PC-3 (cell line): ENCODE results near the gene NEAT1. TPM values are rescaled to one million over a fixed set of nuclear protein-coding genes. Genes with fewer than 3 reads are reported as not detected.
"Not testable (repeated sequence)": the region's sequence is repeated elsewhere in the genome, so short reads cannot be mapped to it uniquely, and the experiment has no call there.

Experiments
- ATAC-seq: fragments of 200-7000 bp; cut with Tn5 transposase; 2 replicates; pipeline ENCODE4 v1.9.1; 2020; ENCODE audit warnings: mild to moderate bottlenecking, moderate library complexity
- BruUV-seq: library from RNA; stranded (reverse); fragments of 400-500 nt; replicated peaks from 2 replicates; lab custom pipeline; 2021; lab: Mats Ljungman, UMichigan
- CTCF ChIA-PET: fragments of 300-600 bp; sonication (Branson Sonifier 250); formaldehyde crosslinking; loops from one replicate; lab custom pipeline; 2022; ENCODE audit warnings: antibody characterized with exemption; lab: Charles Lee
- POLR2A ChIA-PET: fragments of 300-600 bp; sonication (Branson Sonifier 250); formaldehyde crosslinking; loops from one replicate; lab custom pipeline; 2022; ENCODE audit warnings: antibody characterized with exemption; ENCODE audit not compliant: unreplicated experiment; lab: Charles Lee
- DNase-seq: peaks from one replicate; pipeline ENCODE4 v3.0.0-alpha.2; 2015
- H2AFZ ChIP-seq: fragments of 300-600 bp; sonication (generic); 2 replicates; pipeline ENCODE4 v1.6.0; 2016; ENCODE audit warnings: antibody characterized with exemption, low read length
- H3F3A ChIP-seq: fragments of 300-600 bp; sonication (generic); one replicate; pipeline ENCODE4 v1.6.0; 2017; ENCODE audit warnings: antibody characterized with exemption, low read length, control low read depth, mild to moderate bottlenecking; ENCODE audit not compliant: unreplicated experiment
- H3K27ac ChIP-seq: fragments of 300-600 bp; sonication (generic); 2 replicates; pipeline ENCODE4 v1.5.1; 2016; ENCODE audit warnings: mild to moderate bottlenecking, low read length
- H3K27me3 ChIP-seq: fragments of 300-600 bp; sonication (generic); 2 replicates; pipeline ENCODE4 v1.6.1; 2016; ENCODE audit warnings: low read length, mixed read lengths
- H3K36me3 ChIP-seq: fragments of 300-600 bp; sonication (generic); 2 replicates; pipeline ENCODE4 v1.6.1; 2016; ENCODE audit warnings: low read depth, mixed run types, low read length, mixed read lengths
- H3K4me1 ChIP-seq: fragments of 300-600 bp; sonication (generic); 2 replicates; pipeline ENCODE4 v1.5.1; 2016; ENCODE audit warnings: low read length; ENCODE audit not compliant: insufficient read depth
- H3K4me2 ChIP-seq: fragments of 300-600 bp; sonication (generic); 2 replicates; pipeline ENCODE4 v1.6.0; 2016; ENCODE audit warnings: low read length
- H3K4me3 ChIP-seq: fragments of 300-600 bp; sonication (generic); 2 replicates; pipeline ENCODE4 v1.5.1; 2016; ENCODE audit warnings: mild to moderate bottlenecking, low read length, mixed read lengths
- H3K79me2 ChIP-seq: fragments of 300-600 bp; sonication (generic); 2 replicates; pipeline ENCODE4 v1.6.1; 2017; ENCODE audit warnings: low read length, mixed read lengths
- H3K9ac ChIP-seq: fragments of 300-600 bp; sonication (generic); 2 replicates; pipeline ENCODE4 v1.6.0; 2016; ENCODE audit warnings: mild to moderate bottlenecking, low read length
- H3K9me2 ChIP-seq: fragments of 300-600 bp; sonication (generic); replicated peaks from 2 replicates; pipeline ENCODE4 v1.6.1; 2016; ENCODE audit warnings: mixed run types, low read length, mixed read lengths
- H3K9me3 ChIP-seq: fragments of 300-600 bp; sonication (generic); 2 replicates; pipeline ENCODE4 v1.6.1; 2016; ENCODE audit warnings: low read length, mixed read lengths
- H4K20me1 ChIP-seq: fragments of 300-600 bp; sonication (generic); 2 replicates; pipeline ENCODE4 v1.6.1; 2016; ENCODE audit warnings: low read length, mixed read lengths
- CTCF ChIP-seq: fragments of 300-600 bp; sonication (generic); conservative IDR thresholded peaks from 2 replicates; pipeline ENCODE4 v1.5.1; 2017; ENCODE audit warnings: antibody characterized with exemption, low read depth, mild to moderate bottlenecking, low read length
- EZH2 ChIP-seq: fragments of 300-600 bp; sonication (generic); IDR thresholded peaks from one replicate; pipeline ENCODE4 v1.6.1; 2017; ENCODE audit warnings: antibody characterized with exemption, mild to moderate bottlenecking, low read length; ENCODE audit not compliant: unreplicated experiment
- EZH2phosphoT487 ChIP-seq: fragments of 300-600 bp; sonication (generic); IDR thresholded peaks from 2 replicates; pipeline ENCODE4 v1.6.1; 2018; ENCODE audit warnings: mild to moderate bottlenecking, antibody characterized with exemption, low read length, borderline replicate concordance
- intact Hi-C: fragments of 100-400 bp; cut with micrococcal nuclease; formaldehyde crosslinking; loops from 2 replicates; pipeline ENCODE4 v1.9.0; 2023
- total RNA-seq: library from RNA; depleted of rRNA; stranded (reverse); fragments of >200 nt; gene quantifications from 2 replicates; pipeline ENCODE4 v1.2.3, GENCODE V29; 2014

NEAT1 gene
- total RNA-seq, 1 experiment from 2014 or later, result 47.9 TPM

- CTCF ChIA-PET, H3K27ac ChIP-seq: not testable (repeated sequence)
These were observed 42.9 kb downstream of the NEAT1 start for GRCh38 chr11:65465471-65465870.

GRCh38 chr11:65467306-65467705, 44.7 kb downstream of the NEAT1 start:
- H4K20me1 ChIP-seq, H3K36me3 ChIP-seq, ATAC-seq, H3K4me2 ChIP-seq, H3K4me3 ChIP-seq, H3K27ac ChIP-seq, POLR2A ChIA-PET, H3K79me2 ChIP-seq, H3K27me3 ChIP-seq, H3F3A ChIP-seq, intact Hi-C loops, H2AFZ ChIP-seq, BruUV-seq, H3K9me2 ChIP-seq, DNase-seq, H3K9me3 ChIP-seq, H3K9ac ChIP-seq: not testable (repeated sequence)
- CTCF ChIA-PET, result interaction anchor here (0.7 kb wide), 1 partner anchor 52 kb away, joined by 3 read pairs; no protein-coding TSS in a partner anchor
- peaks cover 17% of the 10 kb centered on the region for H3K4me1 ChIP-seq

More at GRCh38 chr11:65465471-65465870, 42.9 kb downstream of the NEAT1 start:
- H3K9me3 ChIP-seq, BruUV-seq, H3K4me1 ChIP-seq, H3K27me3 ChIP-seq, H3K79me2 ChIP-seq, H3K4me2 ChIP-seq, DNase-seq, H2AFZ ChIP-seq, H3K9ac ChIP-seq, intact Hi-C loops, H3K4me3 ChIP-seq, ATAC-seq, H4K20me1 ChIP-seq, H3F3A ChIP-seq, H3K36me3 ChIP-seq, H3K9me2 ChIP-seq: not testable (repeated sequence)
- POLR2A ChIA-PET, result interaction anchor here (0.6 to 0.7 kb wide), 2 partner anchors 42 to 95 kb away, joined by 7 to 8 read pairs; no protein-coding TSS in a partner anchor

- TF ChIP-seq EZH2phosphoT487 (no peak), EZH2 (no peak), CTCF (peak; percentile 97)
- no peaks in the 10 kb centered on the region for H3K36me3 ChIP-seq
- no peak overlapping the region for H3K27ac ChIP-seq
- H4K20me1 ChIP-seq, result no peaks in the 10 kb centered on the region
- H3K79me2 ChIP-seq, result peaks cover 3% of the 10 kb centered on the region; the same call in 1 of the 2 replicates
- H3K9me2 ChIP-seq, result no peaks in the 10 kb centered on the region
- DNase-seq (peak; percentile 96), ATAC-seq (peak; percentile 39)
- H3K4me2 ChIP-seq, result no peak overlapping the region
- H3K9me3 ChIP-seq, result no peaks in the 10 kb centered on the region
- H3K9ac ChIP-seq, result no peak overlapping the region; the same call in 1 of the 2 replicates
- no peak overlapping the region for H2AFZ ChIP-seq
- no TSS peak for BruUV-seq
- peaks cover 33% of the 10 kb centered on the region for H3K4me1 ChIP-seq
- intact Hi-C loops, result no loop called here
- H3K27me3 ChIP-seq, result no peaks in the 10 kb centered on the region
- POLR2A ChIA-PET, result interaction anchor here (0.5 to 0.9 kb wide), 4 partner anchors 11 to 45 kb away, joined by 3 to 6 read pairs (median 3); no protein-coding TSS in a partner anchor
- no peak overlapping the region for H3K4me3 ChIP-seq
- peaks cover 8% of the 10 kb centered on the region for H3F3A ChIP-seq
- CTCF ChIA-PET, result interaction anchor here (0.6 to 1.3 kb wide), 2 partner anchors 49 to 53 kb away, joined by 3 to 9 read pairs; no protein-coding TSS in a partner anchor
These were observed 46.3 kb downstream of the NEAT1 start for GRCh38 chr11:65468874-65469333.
